HUES64 (cell line): ENCODE measurements around the gene PSMB3.

Source experiments
- H3K27ac ChIP-seq: 2 replicates; pipeline ENCODE4 v1.7.0; 2013; ENCODE audit warnings: low read depth, low read length, inconsistent platforms
- H3K27me3 ChIP-seq: 2 replicates; pipeline ENCODE4 v1.6.1; 2013; ENCODE audit warnings: mild to moderate bottlenecking, low read length; ENCODE audit not compliant: insufficient read depth
- H3K36me3 ChIP-seq: 2 replicates; pipeline ENCODE4 v1.6.1; 2013; ENCODE audit warnings: mild to moderate bottlenecking, low read length; ENCODE audit not compliant: insufficient read depth
- H3K4me1 ChIP-seq: 2 replicates; pipeline ENCODE4 v1.6.1; 2013; ENCODE audit warnings: mild to moderate bottlenecking, low read length, moderate library complexity; ENCODE audit not compliant: insufficient read depth
- H3K4me3 ChIP-seq: 2 replicates; pipeline ENCODE4 v1.5.1; 2013; ENCODE audit warnings: mild to moderate bottlenecking, low read length, moderate library complexity
- H3K9ac ChIP-seq: 2 replicates; pipeline ENCODE4 v1.6.1; 2013; ENCODE audit warnings: mild to moderate bottlenecking, low read depth, low read length
- H3K9me3 ChIP-seq: 2 replicates; pipeline ENCODE4 v1.6.1; 2013; ENCODE audit warnings: low read depth, low read length; ENCODE audit not compliant: insufficient read depth
- WGBS: fragments of 150-250, 120-280 bp; methylation state at CpG from one replicate; pipeline ENCODE4 v1.1.7; 2013; ENCODE audit warnings: missing lambda C conversion rate; 5-methylcytosine and 5-hydroxymethylcytosine counted together

PSMB3 gene

DNA sequence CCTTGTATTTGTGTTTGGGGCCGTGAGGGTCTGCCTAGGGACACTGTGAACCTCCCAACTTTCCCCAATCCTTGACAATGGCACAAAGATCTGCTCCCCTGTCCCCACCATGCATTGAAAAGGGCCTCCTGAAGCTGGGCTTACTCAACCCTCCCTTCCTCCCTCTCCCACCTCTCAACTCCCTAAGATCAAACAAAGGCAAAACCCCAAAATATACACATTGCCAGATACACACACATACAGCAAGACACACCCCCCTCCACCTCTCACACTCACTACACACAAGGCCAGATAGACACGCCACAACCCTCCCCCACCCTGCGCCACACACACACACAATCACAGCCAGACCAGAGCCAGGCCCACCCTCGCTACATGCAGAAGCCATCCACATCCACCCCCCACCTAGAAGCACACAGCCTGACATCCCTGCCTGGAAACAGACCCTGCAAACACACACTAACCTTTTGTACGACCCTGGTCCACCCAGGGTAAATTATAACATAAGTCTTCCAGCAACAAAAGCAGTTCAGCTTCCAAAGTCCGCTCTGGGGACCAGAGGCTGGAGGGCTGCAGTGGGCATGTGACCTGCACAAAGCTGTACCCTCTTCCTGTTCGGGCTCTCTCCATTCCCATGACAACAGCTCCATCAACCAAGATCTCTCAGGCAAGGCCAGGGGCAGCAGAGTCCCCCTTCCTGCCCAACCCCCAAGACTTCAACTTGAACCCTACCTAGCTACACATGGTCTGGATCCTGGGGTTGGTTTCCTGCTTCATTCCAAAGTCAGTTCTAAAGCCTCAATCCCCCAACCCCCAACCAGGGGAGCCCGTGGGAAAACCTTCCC is 6.3 kb upstream of the PSMB3 start:
- 0 out of 2 replicates have a peak overlapping the region, but pooled peaks have one; percentile 28 for H3K9ac ChIP-seq
- WGBS = 41% methylated on average over 8 of the region's 8 CpGs
- H3K9me3 ChIP-seq = no peaks in the 10 kb centered on the region
- no peaks in the 10 kb centered on the region; the same call in 1 of the 2 replicates for H3K36me3 ChIP-seq
- H3K4me1 ChIP-seq = peaks cover 30% of the 10 kb centered on the region
- no peak overlapping the region for H3K27ac ChIP-seq
- H3K4me3 ChIP-seq = peak overlapping the region; percentile 91
- peaks cover 6% of the 10 kb centered on the region; the same call in 1 of the 2 replicates for H3K27me3 ChIP-seq

DNA sequence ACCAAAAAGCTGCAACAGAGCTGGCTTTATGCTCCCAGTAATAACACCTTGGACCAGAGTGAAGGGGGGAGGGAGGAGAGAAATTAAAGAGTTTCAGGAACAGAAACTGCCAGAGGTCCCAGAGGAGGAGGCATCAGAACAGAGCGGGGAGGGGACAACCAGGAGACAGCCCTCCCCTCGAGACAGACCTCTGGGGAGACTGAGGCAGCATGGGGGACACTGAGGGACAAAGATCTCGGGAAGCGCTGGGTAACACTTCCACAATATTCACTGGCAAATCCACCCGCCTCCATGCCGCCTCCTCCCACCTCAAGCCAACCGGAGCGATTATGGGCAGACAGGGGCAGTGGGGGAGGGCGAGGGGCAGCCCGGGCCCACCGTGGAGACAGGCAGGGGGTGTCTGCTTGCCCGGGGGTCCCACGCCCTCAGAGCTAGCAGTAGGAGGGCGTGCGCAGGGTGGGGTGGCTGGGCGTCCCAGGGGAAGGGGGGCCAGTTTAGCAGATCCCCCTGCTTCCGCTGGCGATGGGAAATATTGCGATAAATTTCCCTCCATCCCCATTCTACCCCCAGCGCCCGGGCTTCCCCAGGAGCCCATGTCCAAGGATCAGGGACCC is 5.6 kb upstream of the PSMB3 start:
- peaks cover 6% of the 10 kb centered on the region; the same call in 1 of the 2 replicates for H3K27me3 ChIP-seq

DNA sequence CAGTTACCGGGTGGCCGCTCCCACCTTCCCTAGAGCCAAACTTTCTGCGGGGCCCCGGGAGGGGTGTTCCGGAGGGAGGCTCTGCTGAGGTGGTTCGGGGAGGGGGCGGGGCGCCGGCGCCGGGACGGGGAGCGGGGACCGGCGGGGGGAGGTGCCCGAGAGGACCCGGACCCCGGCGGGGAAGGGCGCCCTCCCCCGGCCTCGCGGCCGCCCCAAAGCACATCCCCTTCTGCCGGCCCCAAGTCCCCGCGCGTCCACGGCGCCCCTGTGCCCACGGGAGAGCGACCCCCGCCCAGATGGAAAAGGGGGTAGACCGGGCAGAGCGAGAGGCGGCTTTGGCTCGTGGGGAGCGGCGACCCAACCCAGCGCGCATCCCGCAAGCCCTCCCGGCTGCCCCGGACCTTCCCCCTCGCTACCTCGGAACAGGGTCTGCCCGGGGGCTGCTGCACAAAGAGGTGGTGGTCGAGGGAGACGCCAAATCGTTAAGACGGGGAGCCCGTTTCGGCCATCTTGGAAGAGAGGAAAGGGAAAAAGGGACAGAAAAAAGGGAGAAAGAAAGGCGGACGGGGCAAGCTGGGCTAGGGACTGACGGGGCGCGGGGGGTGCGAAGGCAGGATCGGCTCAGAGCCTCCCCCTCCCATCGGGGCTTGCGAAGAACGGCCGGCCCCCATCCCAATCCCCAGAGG is 4.9 kb upstream of the PSMB3 start:
- no peaks in the 10 kb centered on the region for H3K9me3 ChIP-seq
- WGBS = under 1% methylated on average over 50 of the region's 64 CpGs
- H3K4me3 ChIP-seq = peak overlapping the region; percentile 91
- peak overlapping the region; percentile 92 for H3K27ac ChIP-seq
- H3K36me3 ChIP-seq = no peaks in the 10 kb centered on the region; the same call in 1 of the 2 replicates
- H3K9ac ChIP-seq = peak overlapping the region; percentile 91
- H3K27me3 ChIP-seq = peaks cover 6% of the 10 kb centered on the region; the same call in 1 of the 2 replicates
- H3K4me1 ChIP-seq = peaks cover 30% of the 10 kb centered on the region

More for the DNA sequence above, 5.6 kb upstream of the PSMB3 start:
- Histone ChIP-seq H3K36me3 (no peaks in the 10 kb centered on the region; the same call in 1 of the 2 replicates), H3K9me3 (no peaks in the 10 kb centered on the region), H3K4me3 (peak overlapping the region; percentile 91), H3K4me1 (peaks cover 30% of the 10 kb centered on the region), H3K9ac (peak overlapping the region; percentile 43), H3K27ac (peak overlapping the region; percentile 92; the same call in 1 of the 2 replicates)
- 2% methylated on average over 21 of the region's 21 CpGs for WGBS

DNA sequence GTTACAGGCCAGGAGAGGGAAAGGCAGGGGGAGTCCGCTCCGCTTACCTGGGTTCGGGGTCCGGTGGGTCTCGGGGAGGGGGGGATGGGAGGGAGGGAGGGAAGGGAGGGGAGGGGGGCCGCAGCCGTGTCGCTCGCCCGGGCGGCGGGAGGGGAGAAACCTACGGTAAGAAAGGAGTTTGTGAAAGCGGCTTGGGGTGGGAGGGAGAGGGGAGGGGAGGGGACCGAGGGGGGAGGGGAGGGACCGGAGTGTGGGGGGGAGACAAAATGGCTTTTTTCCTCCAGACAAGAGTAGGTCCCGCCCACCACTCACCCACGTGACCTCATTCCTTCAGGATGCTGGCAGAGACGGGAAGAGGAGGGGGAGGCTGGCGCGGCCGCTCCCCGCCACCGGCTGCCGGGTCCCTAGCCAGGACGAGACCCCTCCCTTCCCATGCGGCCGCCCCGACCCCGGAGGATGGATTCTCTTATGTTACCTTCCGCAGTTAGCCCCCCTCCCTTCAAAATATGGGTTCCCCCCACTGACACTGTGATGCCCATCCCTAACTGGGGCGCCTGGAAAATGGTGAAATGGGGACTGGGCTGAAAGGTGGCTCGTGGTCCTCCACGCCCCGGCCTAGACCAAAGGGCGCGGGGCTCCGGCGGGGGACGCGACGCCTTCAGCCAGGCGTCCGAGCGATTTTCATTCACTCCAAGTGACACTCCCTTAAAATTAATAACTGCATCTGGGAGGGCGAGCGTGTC is 4.2 kb upstream of the PSMB3 start, which contains the start of gene PCGF2:
Gene PCGF2, minus strand, starts transcription at position 188 of the 743 bp plus-strand sequence. CDS start 7,934 bp downstream, outside the sequence.
- Histone ChIP-seq H3K36me3 (no peaks in the 10 kb centered on the region), H3K27me3 (peaks cover 6% of the 10 kb centered on the region; the same call in 1 of the 2 replicates), H3K4me1 (peaks cover 28% of the 10 kb centered on the region), H3K9ac (peak within 1 kb of the TSS; percentile 91), H3K9me3 (no peaks in the 10 kb centered on the region), H3K27ac (peak within 1 kb of the TSS; percentile 92), H3K4me3 (peak within 1 kb of the TSS; percentile 91)
- under 1% methylated on average over 30 of the region's 47 CpGs for WGBS

DNA sequence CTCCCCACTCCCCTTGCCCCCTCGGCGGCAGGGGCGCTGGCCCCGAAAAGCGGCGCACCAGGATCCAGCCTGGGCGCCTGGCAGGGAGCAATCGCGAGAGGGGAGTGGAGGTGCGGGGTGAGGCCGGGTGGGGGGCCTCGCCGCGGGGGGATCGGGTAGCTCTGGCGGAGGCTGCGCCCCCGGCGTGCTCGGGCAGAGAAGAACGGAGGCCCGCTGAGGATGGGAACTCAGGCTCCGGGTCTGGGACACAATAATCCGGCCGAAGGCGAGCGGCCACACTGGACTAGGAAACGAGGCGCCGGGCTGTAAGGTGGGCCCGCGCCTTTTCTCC is 3.7 kb upstream of the PSMB3 start:
- Histone ChIP-seq H3K27ac (peak overlapping the region; percentile 46), H3K9ac (peak overlapping the region; percentile 78), H3K4me3 (peak overlapping the region; percentile 91), H3K9me3 (no peaks in the 10 kb centered on the region), H3K36me3 (peaks cover 3% of the 10 kb centered on the region; the same call in 1 of the 2 replicates), H3K4me1 (peaks cover 24% of the 10 kb centered on the region), H3K27me3 (peaks cover 6% of the 10 kb centered on the region; the same call in 1 of the 2 replicates)
- under 1% methylated on average over 32 of the region's 32 CpGs for WGBS

DNA sequence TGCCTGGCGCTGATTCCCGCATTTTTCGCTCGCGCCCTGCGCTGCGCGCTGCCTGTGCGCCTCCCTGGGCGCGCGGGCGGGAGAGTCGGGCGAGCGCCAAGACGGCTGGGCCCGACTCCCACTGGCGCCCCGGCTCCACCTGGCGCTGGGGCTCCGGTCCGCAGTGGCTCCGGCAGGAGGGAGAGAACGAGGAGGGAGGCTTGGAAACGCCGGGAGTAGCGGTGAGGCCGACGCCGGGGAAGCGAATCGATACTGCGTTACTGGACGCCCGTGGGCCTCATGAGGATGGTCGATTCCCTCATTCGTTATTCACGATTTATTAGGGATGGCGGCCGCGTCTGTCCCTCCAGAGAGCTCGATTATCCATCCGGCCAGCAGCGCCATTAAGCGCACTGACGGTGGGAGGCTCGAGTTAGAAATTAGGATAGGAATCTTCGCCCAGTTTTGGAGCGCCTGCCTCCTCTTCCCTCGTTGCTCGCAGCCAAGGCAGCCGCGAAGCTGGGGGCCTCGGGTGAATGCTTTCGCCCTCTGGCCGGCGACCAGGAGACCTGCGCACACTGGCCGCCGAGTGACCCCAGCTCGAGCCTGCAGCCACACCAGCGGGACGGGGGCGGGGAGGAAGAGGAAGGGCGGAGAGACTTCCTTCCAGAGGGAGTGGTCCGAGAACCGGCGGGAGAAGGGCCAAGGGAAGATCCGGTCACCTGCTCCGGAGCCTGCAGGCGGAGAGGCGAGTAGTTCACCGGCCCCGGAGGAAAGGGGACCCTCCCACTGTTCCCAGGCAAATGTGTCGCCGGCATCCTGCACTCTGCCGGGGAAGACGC is 3.1 kb upstream of the PSMB3 start:
- Histone ChIP-seq H3K9me3 (no peaks in the 10 kb centered on the region), H3K9ac (peak overlapping the region; percentile 78), H3K27ac (peak overlapping the region; percentile 46)

DNA sequence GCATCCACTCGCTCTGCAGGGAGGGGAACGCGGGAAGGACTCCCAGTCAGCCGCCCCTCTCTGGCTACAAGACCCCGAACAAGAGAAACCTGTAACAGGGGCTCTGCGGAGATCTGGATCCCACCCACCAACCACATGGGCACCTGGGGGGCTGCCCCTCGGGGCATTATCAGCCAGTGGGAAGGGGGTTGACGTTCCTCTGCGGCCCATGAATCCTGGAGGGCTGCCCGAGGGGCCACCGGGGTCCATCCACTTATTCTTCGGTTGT is 2.6 kb upstream of the PSMB3 start:
- H3K4me3 ChIP-seq = peak overlapping the region; percentile 91
- peaks cover 12% of the 10 kb centered on the region for H3K36me3 ChIP-seq
- peaks cover 17% of the 10 kb centered on the region for H3K4me1 ChIP-seq
- H3K27me3 ChIP-seq = peaks cover 6% of the 10 kb centered on the region; the same call in 1 of the 2 replicates
- WGBS = 2% methylated on average over 12 of the region's 12 CpGs
- no peaks in the 10 kb centered on the region for H3K9me3 ChIP-seq
- peak overlapping the region; percentile 62 for H3K9ac ChIP-seq
- peak overlapping the region; percentile 32; the same call in 1 of the 2 replicates for H3K27ac ChIP-seq

More for the DNA sequence above, 3.1 kb upstream of the PSMB3 start:
- Histone ChIP-seq H3K36me3 (peaks cover 6% of the 10 kb centered on the region), H3K27me3 (peaks cover 6% of the 10 kb centered on the region; the same call in 1 of the 2 replicates), H3K4me3 (peak overlapping the region; percentile 91), H3K4me1 (peaks cover 21% of the 10 kb centered on the region)
- WGBS = under 1% methylated on average over 79 of the region's 79 CpGs

DNA sequence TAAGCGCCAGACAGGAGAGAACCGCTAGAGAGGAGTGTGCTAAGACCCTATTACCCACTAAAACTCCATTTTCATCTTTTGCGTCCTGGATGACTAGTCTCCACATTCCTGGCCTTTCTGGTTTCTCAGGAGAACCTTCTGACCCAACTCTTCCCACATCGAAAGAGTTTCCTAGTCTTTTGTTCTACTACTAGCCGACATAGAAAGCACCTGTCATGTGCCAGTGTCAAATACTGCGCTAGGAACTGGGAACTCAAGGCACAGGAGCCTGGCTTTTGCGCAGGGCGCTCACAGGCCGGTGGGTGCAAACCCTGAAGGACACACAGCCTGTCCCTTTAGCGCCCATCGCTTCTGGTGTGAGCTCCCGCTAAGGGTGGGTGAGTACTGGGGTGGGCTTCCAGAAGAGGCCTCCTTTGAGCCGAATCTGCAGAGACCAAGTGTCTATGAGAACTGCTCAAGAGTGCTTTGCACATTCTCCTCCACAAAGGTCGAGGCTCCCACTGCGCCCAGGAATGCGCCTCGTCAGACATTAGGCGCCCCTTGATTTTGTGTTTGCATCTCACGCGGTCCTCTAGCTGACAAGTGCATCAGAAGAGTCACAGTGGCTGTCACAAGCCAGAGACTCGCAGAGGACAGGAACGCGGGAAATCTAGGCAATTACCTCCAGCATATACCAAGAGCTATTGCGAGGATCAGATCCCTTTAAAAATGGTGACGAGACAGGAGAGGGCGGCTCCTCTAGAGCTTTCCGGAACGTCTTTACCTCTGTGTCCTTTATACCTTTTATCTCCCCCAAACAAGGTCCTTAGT is 2.0 kb upstream of the PSMB3 start:
- peaks cover 15% of the 10 kb centered on the region for H3K4me1 ChIP-seq
- H3K36me3 ChIP-seq = peaks cover 13% of the 10 kb centered on the region
- WGBS = 2% methylated on average over 28 of the region's 28 CpGs
- peaks cover 6% of the 10 kb centered on the region; the same call in 1 of the 2 replicates for H3K27me3 ChIP-seq
- H3K4me3 ChIP-seq = peak overlapping the region; percentile 91
- H3K9me3 ChIP-seq = no peaks in the 10 kb centered on the region
- H3K27ac ChIP-seq = 0 out of 2 replicates have a peak overlapping the region, but pooled peaks have one; percentile 32
- peak overlapping the region; percentile 62 for H3K9ac ChIP-seq

DNA sequence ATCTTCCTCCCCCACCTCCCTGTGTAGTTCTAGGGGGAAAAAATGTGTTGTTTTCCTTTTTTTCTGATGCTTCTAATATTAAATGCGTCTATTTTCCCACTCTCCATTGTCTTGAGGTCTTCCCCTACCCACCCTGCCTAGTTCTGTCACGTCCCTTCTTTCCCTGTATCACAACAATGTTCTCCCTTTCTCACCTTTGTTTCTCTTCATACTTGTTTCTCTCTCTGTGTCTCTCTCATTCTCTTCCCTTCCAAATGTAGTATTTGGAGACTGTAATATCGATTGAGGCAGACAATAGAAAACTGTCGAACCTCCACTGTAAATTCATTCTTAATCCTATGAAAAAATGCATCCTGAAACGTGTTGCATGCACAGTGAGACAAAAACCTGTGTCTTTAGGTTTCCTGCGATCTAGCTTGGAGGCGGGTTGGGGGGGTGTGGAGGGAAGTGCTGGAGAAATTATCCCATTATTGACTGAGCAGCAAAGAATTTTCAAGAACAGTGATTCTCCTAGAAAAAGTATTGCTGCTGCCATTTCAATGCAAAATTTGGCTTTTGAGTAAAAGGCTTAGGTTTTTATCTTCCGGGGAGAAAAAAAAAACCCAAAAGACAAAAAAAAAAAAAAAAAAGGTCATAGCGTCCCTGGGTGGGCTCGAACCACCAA is 1.3 kb upstream of the PSMB3 start:
- Histone ChIP-seq H3K4me3 (peak overlapping the region; percentile 91), H3K4me1 (peaks cover 8% of the 10 kb centered on the region), H3K27ac (no peak overlapping the region), H3K27me3 (peaks cover 6% of the 10 kb centered on the region; the same call in 1 of the 2 replicates), H3K9ac (peak overlapping the region; percentile 26; the same call in 1 of the 2 replicates), H3K9me3 (no peaks in the 10 kb centered on the region), H3K36me3 (peaks cover 21% of the 10 kb centered on the region)
- WGBS = under 1% methylated on average over 10 of the region's 10 CpGs
